Sciatic nerve (tissue), 2 donors: ENCODE results near the gene ZNF496. TPM values are rescaled to one million over a fixed set of nuclear protein-coding genes. Genes with fewer than 3 reads are reported as not detected.
"Not testable (repeated sequence)": the region's sequence is repeated elsewhere in the genome, so short reads cannot be mapped to it uniquely, and the experiment has no call there.

Experiments used
- ATAC-seq: fragments of 200-7000 bp; cut with Tn5 transposase; one replicate; pipeline ENCODE4 v1.9.1; 2020; ENCODE audit warnings: mild to moderate bottlenecking, moderate library complexity
- DNase-seq: peaks from one replicate; pipeline ENCODE4 v3.0.0-alpha.2; 2020; ENCODE audit warnings: low spot score
- intact Hi-C: fragments of 100-400 bp; cut with DNase I; formaldehyde crosslinking; loops from one replicate; pipeline ENCODE4 v1.14.2; 2022
- total RNA-seq: library from RNA; stranded (reverse); fragmentation: NEBNext Ultra II Directional; extraction: Animal tissue kit (Norgen Biotek cat#: 25700); gene quantifications from one replicate; pipeline ENCODE4 v1.2.1, GENCODE V29; 2021
- donor health status: DM: no; HTN: no; CAD: no.
- donor health status: DM: no; HTN: no; CAD: no.

Gene ZNF496
- total RNA-seq, 1 donor from 2014 or later: 30.0 TPM

GRCh38 chr1:247273013-247273412, 58.7 kb downstream of the ZNF496 start:
- ATAC-seq (no peak), DNase-seq (no peak)
- intact Hi-C loops: no loop called here

- no peak for DNase-seq
- no peak for ATAC-seq
- intact Hi-C loops: no loop called here
Observed at GRCh38 chr1:247270003-247270402, 61.7 kb downstream of the ZNF496 start.

GRCh38 chr1:247269133-247269532, 62.5 kb downstream of the ZNF496 start:
- intact Hi-C loops: no loop called here
- no peak for DNase-seq
- no peak for ATAC-seq

- ATAC-seq (no peak), DNase-seq (no peak)
- intact Hi-C loops: no loop called here
Observed at GRCh38 chr1:247268390-247269045, 63.1 kb downstream of the ZNF496 start.

GRCh38 chr1:247266053-247266452, 65.6 kb downstream of the ZNF496 start:
- ATAC-seq: no peak
- intact Hi-C loops: no loop called here

GRCh38 chr1:247255772-247256171, 75.9 kb downstream of the ZNF496 start, which contains the start of gene VN1R5:
TSS of gene VN1R5 (plus strand) at chr1:247256072.
- DNase-seq, intact Hi-C loops, ATAC-seq: not testable (repeated sequence)

More at GRCh38 chr1:247266053-247266452, 65.6 kb downstream of the ZNF496 start:
- DNase-seq: no peak

GRCh38 chr1:247247568-247247967, 84.1 kb downstream of the ZNF496 start:
- ATAC-seq: no peak
- DNase-seq: no peak
- intact Hi-C loops: no loop called here

Other genes with a start within 250 kb of the ZNF496 start
- gene ZNF669, start 227.5 kb downstream of the ZNF496 start, total RNA-seq: 6.7 TPM
- gene ZNF124, start 159.8 kb downstream of the ZNF496 start, total RNA-seq: 29.6 TPM
- not detected for gene VN1R5, start 75.8 kb downstream of the ZNF496 start, total RNA-seq
- 6.6 TPM for gene NLRP3, start 84.3 kb upstream of the ZNF496 start, total RNA-seq
- not detected for gene OR2B11, start 126.2 kb upstream of the ZNF496 start, total RNA-seq
- gene OR2C3, start 204.6 kb upstream of the ZNF496 start, total RNA-seq: not detected
- 1.2 TPM for gene GCSAML, start 217.3 kb upstream of the ZNF496 start, total RNA-seq